Activated T-helper 1 cell treated with Interleukin-2 at 50 U/mL for 16 hours (primary cell): Measurements from ENCODE around the gene FIBP.

Source experiments
- DNase-seq: peaks from one replicate; pipeline ENCODE4 v3.0.0-alpha.2; 2020; ENCODE audit warnings: low read depth

FIBP gene

GRCh38 chr11:65844231-65844872 lies 43.9 kb downstream of the FIBP start:
- DNase-seq, result no peak

GRCh38 chr11:65843811-65844210 lies 44.5 kb downstream of the FIBP start:
- DNase-seq, result no peak

- no peak for DNase-seq
Observed at GRCh38 chr11:65842144-65842543, 46.1 kb downstream of the FIBP start.

DNA sequence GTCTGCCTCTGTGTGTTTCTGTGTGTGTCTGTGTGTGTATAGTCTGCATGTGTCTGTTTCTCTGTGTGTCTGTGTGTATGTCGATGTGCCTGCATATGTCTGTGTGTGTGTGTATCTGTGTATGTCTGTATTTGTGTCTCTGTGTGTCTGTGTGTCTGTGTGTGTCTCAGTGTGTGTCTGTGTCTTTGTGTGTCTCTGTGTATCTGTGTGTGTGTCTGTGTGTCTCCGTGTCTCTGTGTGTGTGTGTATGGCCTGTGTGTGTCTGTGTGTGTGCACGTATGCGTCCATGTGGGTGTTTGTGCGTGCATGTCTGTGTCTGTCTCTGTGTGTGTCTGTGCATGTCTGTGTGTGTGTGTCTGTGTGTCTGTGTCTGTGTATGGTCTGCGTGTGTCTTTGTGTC lies 54.1 kb downstream of the FIBP start:
- DNase-seq, result no peak
